Peyer's patch (tissue), 4 donors: Measurements from ENCODE around the gene UBAP2.
"Not testable (repeated sequence)": the region's sequence is repeated elsewhere in the genome, so short reads cannot be mapped to it uniquely, and the experiment has no call there.

ENCODE experiments used
- POLR2A ChIP-seq, 2 donors: fragments of 450-650 bp; IDR thresholded peaks; one replicate each; pipeline ENCODE4 v1.5.1; 2017; ENCODE audit warnings: antibody characterized with exemption in 2 of 2, mild to moderate bottlenecking in 2 of 2, moderate library complexity in 2 of 2
- TF ChIP-seq, protein P1 (sequence below), 6 experiments: fragments of 450-650 bp in 4 of 6; fragments of 200-600 bp in 2 of 6; sonication (generic) in 1 of 6; IDR thresholded peaks; one replicate each; pipeline ENCODE4 v1.5.1; 2017 to 2019; ENCODE audit warnings: antibody characterized with exemption in 6 of 6, mild to moderate bottlenecking in 3 of 6, moderate library complexity in 1 of 6

GRCh38 chr9:34024476-34024875 lies 24.2 kb downstream of the UBAP2 start:
- TF ChIP-seq POLR2A (IDR thresholded peaks at IDR 0.05): not testable (repeated sequence)
- TF ChIP-seq, protein P1, sequence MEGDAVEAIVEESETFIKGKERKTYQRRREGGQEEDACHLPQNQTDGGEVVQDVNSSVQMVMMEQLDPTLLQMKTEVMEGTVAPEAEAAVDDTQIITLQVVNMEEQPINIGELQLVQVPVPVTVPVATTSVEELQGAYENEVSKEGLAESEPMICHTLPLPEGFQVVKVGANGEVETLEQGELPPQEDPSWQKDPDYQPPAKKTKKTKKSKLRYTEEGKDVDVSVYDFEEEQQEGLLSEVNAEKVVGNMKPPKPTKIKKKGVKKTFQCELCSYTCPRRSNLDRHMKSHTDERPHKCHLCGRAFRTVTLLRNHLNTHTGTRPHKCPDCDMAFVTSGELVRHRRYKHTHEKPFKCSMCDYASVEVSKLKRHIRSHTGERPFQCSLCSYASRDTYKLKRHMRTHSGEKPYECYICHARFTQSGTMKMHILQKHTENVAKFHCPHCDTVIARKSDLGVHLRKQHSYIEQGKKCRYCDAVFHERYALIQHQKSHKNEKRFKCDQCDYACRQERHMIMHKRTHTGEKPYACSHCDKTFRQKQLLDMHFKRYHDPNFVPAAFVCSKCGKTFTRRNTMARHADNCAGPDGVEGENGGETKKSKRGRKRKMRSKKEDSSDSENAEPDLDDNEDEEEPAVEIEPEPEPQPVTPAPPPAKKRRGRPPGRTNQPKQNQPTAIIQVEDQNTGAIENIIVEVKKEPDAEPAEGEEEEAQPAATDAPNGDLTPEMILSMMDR (IDR thresholded peaks at IDR 0.05): not testable (repeated sequence)
